ENCODE measurements around the gene ROBO3. TPM values are rescaled to one million over a fixed set of nuclear protein-coding genes. Genes with fewer than 3 reads are reported as not detected.

The ROBO3 gene
- total RNA-seq, 5 donors from 2014 or later (not counting 1 experiment from before 2014, with no cell fraction given): 10.2 to 24.7 (median 17.7) TPM

- Histone ChIP-seq H3K9me3 (no peaks in the 10 kb centered on the region), H3K4me1 (ENCODE audit: control insufficient read depth in 1 of 2, extremely low read depth in 1 of 2, insufficient read depth in 2 of 2, low read length in 2 of 2) (peaks cover 0 to 28% of the 10 kb centered on the region in 2 experiments), H3K27me3 (replicated peaks in 1 of 2; ENCODE audit: control insufficient read depth in 2 of 2, extremely low read depth in 1 of 2, insufficient read depth in 2 of 2, low read length in 1 of 2) (peaks cover 13 to 71% of the 10 kb centered on the region in 2 experiments), H3K4me3 (ENCODE audit: control insufficient read depth in 1 of 2, extremely low read depth in 1 of 2, low read length in 1 of 2) (no peak overlapping the region), H3K27ac (ENCODE audit: low read length) (no peak overlapping the region), H3K36me3 (ENCODE audit: control insufficient read depth in 2 of 2, extremely low read depth in 1 of 2, insufficient read depth in 1 of 2, low read length in 1 of 2) (no peaks in the 10 kb centered on the region)
- H3K9me3 Mint-ChIP-seq: no peaks in the 10 kb centered on the region
- ATAC-seq (replicated peaks in 1 of 4) (no peak), DNase-seq (no peak)
- WGBS (ENCODE audit: insufficient coverage): no CpG with 5 or more reads among the region's 4 CpGs
- peaks cover 48 to 70% of the 10 kb centered on the region in 2 donors for H3K27me3 Mint-ChIP-seq
- ChIA-PET CTCF (interaction anchor here in 1 of 2 donors (0.9 kb wide), 1 partner anchor 25 kb away, joined by 3 read pairs; no protein-coding TSS in a partner anchor), POLR2A (no interaction called here)
- no peak overlapping the region for H3K4me3 Mint-ChIP-seq
- H3K4me1 Mint-ChIP-seq: peaks cover 23 to 28% (median 27%) of the 10 kb centered on the region in 3 donors
- H3K27ac Mint-ChIP-seq: no peak overlapping the region
- no peaks in the 10 kb centered on the region for H3K36me3 Mint-ChIP-seq
Measured at GRCh38 chr11:124861670-124862069, 3.6 kb upstream of the ROBO3 start.

GRCh38 chr11:124863137-124863825 lies 2.0 kb upstream of the ROBO3 start:
- Histone ChIP-seq H3K4me1 (ENCODE audit: control insufficient read depth in 1 of 2, extremely low read depth in 1 of 2, insufficient read depth in 2 of 2, low read length in 2 of 2) (peaks cover 0 to 34% of the 10 kb centered on the region in 2 experiments), H3K4me3 (ENCODE audit: control insufficient read depth in 1 of 2, extremely low read depth in 1 of 2, low read length in 1 of 2) (no peak overlapping the region), H3K36me3 (ENCODE audit: control insufficient read depth in 2 of 2, extremely low read depth in 1 of 2, insufficient read depth in 1 of 2, low read length in 1 of 2) (no peaks in the 10 kb centered on the region), H3K27ac (ENCODE audit: low read length) (no peak overlapping the region), H3K9me3 (no peaks in the 10 kb centered on the region), H3K27me3 (replicated peaks in 1 of 2; ENCODE audit: control insufficient read depth in 2 of 2, extremely low read depth in 1 of 2, insufficient read depth in 2 of 2, low read length in 1 of 2) (peaks cover 18 to 76% of the 10 kb centered on the region in 2 experiments)
- ATAC-seq (replicated peaks in 1 of 4) (no peak), DNase-seq (no peak)
- H3K36me3 Mint-ChIP-seq: no peaks in the 10 kb centered on the region
- ChIA-PET POLR2A (no interaction called here), CTCF (no interaction called here)
- H3K27me3 Mint-ChIP-seq: peaks cover 64 to 84% of the 10 kb centered on the region in 2 donors
- no peak overlapping the region for H3K27ac Mint-ChIP-seq
- 9% methylated on average over 20 of the region's 31 CpGs for WGBS (ENCODE audit: insufficient coverage)
- no peaks in the 10 kb centered on the region for H3K9me3 Mint-ChIP-seq
- H3K4me1 Mint-ChIP-seq: peaks cover 37 to 42% (median 42%) of the 10 kb centered on the region in 3 donors
- peak overlapping the region in 1 of 3 donors; percentile 26 for H3K4me3 Mint-ChIP-seq

GRCh38 chr11:124863826-124864165 lies 1.4 kb upstream of the ROBO3 start:
- ATAC-seq (replicated peaks in 1 of 4) (peak in 1 of 4 experiments; percentile 26), DNase-seq (peak in 1 of 35 experiments; percentile 15)
- Mint-ChIP-seq H3K4me3 (peak overlapping the region in 1 of 3 donors; percentile 8), H3K9me3 (no peaks in the 10 kb centered on the region), H3K27ac (no peak overlapping the region), H3K27me3 (peaks cover 68 to 89% of the 10 kb centered on the region in 2 donors), H3K4me1 (peaks cover 42 to 47% (median 47%) of the 10 kb centered on the region in 3 donors), H3K36me3 (no peaks in the 10 kb centered on the region)
- no peaks in the 10 kb centered on the region for H3K36me3 ChIP-seq (ENCODE audit: control insufficient read depth in 2 of 2, extremely low read depth in 1 of 2, insufficient read depth in 1 of 2, low read length in 1 of 2)
- POLR2A ChIA-PET: no interaction called here
- H3K27ac ChIP-seq (ENCODE audit: low read length): no peak overlapping the region
- CTCF ChIA-PET: no interaction called here
- H3K27me3 ChIP-seq (replicated peaks in 1 of 2; ENCODE audit: control insufficient read depth in 2 of 2, extremely low read depth in 1 of 2, insufficient read depth in 2 of 2, low read length in 1 of 2): peaks cover 19 to 81% of the 10 kb centered on the region in 2 experiments
- no peaks in the 10 kb centered on the region for H3K9me3 ChIP-seq
- peaks cover 0 to 39% of the 10 kb centered on the region in 2 experiments for H3K4me1 ChIP-seq (ENCODE audit: control insufficient read depth in 1 of 2, extremely low read depth in 1 of 2, insufficient read depth in 2 of 2, low read length in 2 of 2)
- WGBS (ENCODE audit: insufficient coverage): 14% methylated on average over 3 of the region's 9 CpGs
- H3K4me3 ChIP-seq (ENCODE audit: control insufficient read depth in 1 of 2, extremely low read depth in 1 of 2, low read length in 1 of 2): no peak overlapping the region

- no peaks in the 10 kb centered on the region for H3K36me3 ChIP-seq (ENCODE audit: control insufficient read depth in 2 of 2, extremely low read depth in 1 of 2, insufficient read depth in 1 of 2, low read length in 1 of 2)
- H3K27me3 ChIP-seq (replicated peaks in 1 of 2; ENCODE audit: control insufficient read depth in 2 of 2, extremely low read depth in 1 of 2, insufficient read depth in 2 of 2, low read length in 1 of 2): peaks cover 19 to 86% of the 10 kb centered on the region in 2 experiments
- POLR2A ChIA-PET: no interaction called here
- ATAC-seq (replicated peaks in 1 of 4) (no peak), DNase-seq (no peak)
- Mint-ChIP-seq H3K4me1 (peaks cover 47 to 53% (median 52%) of the 10 kb centered on the region in 3 donors), H3K9me3 (no peaks in the 10 kb centered on the region), H3K36me3 (no peaks in the 10 kb centered on the region), H3K27me3 (peaks cover 71 to 92% of the 10 kb centered on the region in 2 donors), H3K4me3 (peak overlapping the region in 1 of 3 donors; percentile 28), H3K27ac (peak overlapping the region in 1 of 2 donors; percentile 56)
- H3K4me1 ChIP-seq (ENCODE audit: control insufficient read depth in 1 of 2, extremely low read depth in 1 of 2, insufficient read depth in 2 of 2, low read length in 2 of 2): peaks cover 0 to 44% of the 10 kb centered on the region in 2 experiments
- 14% methylated on average over 6 of the region's 18 CpGs for WGBS (ENCODE audit: insufficient coverage)
- H3K4me3 ChIP-seq (ENCODE audit: control insufficient read depth in 1 of 2, extremely low read depth in 1 of 2, low read length in 1 of 2): no peak overlapping the region
- CTCF ChIA-PET: no interaction called here
- no peaks in the 10 kb centered on the region for H3K9me3 ChIP-seq
- H3K27ac ChIP-seq (ENCODE audit: low read length): no peak overlapping the region
Measured at GRCh38 chr11:124864176-124864891, 898 bp upstream of the ROBO3 start.

- Mint-ChIP-seq H3K27me3 (peaks cover 73 to 93% of the 10 kb centered on the region in 2 donors), H3K4me3 (peak overlapping the region in 1 of 3 donors; percentile 28), H3K9me3 (no peaks in the 10 kb centered on the region), H3K4me1 (peaks cover 51 to 56% (median 52%) of the 10 kb centered on the region in 3 donors), H3K36me3 (no peaks in the 10 kb centered on the region), H3K27ac (no peak overlapping the region)
- 15% methylated on average over 7 of the region's 9 CpGs for WGBS (ENCODE audit: insufficient coverage)
- CTCF ChIA-PET: interaction anchor here in 1 of 2 donors (1.4 kb wide), 1 partner anchor 66 kb away, joined by 3 read pairs; no protein-coding TSS in a partner anchor
- Histone ChIP-seq H3K4me1 (ENCODE audit: control insufficient read depth in 1 of 2, extremely low read depth in 1 of 2, insufficient read depth in 2 of 2, low read length in 2 of 2) (peaks cover 0 to 47% of the 10 kb centered on the region in 2 experiments), H3K4me3 (ENCODE audit: control insufficient read depth in 1 of 2, extremely low read depth in 1 of 2, low read length in 1 of 2) (no peak overlapping the region), H3K9me3 (no peaks in the 10 kb centered on the region), H3K27me3 (replicated peaks in 1 of 2; ENCODE audit: control insufficient read depth in 2 of 2, extremely low read depth in 1 of 2, insufficient read depth in 2 of 2, low read length in 1 of 2) (peaks cover 22 to 91% of the 10 kb centered on the region in 2 experiments), H3K36me3 (ENCODE audit: control insufficient read depth in 2 of 2, extremely low read depth in 1 of 2, insufficient read depth in 1 of 2, low read length in 1 of 2) (no peaks in the 10 kb centered on the region), H3K27ac (ENCODE audit: low read length) (no peak overlapping the region)
- POLR2A ChIA-PET: no interaction called here
- ATAC-seq (replicated peaks in 1 of 4) (no peak), DNase-seq (no peak)
Measured at GRCh38 chr11:124864892-124865180, 396 bp upstream of the ROBO3 start.

Measured in T-cell (primary cell).